HG02943 (cell line): ENCODE data around the gene PRRX2.
"Not testable (repeated sequence)": the region's sequence is repeated elsewhere in the genome, so short reads cannot be mapped to it uniquely, and the experiment has no call there.

Experiments
- ATAC-seq: cut with Tn5 transposase; IDR thresholded peaks from one replicate; pipeline ENCODE4 v1.9.1; 2021; ENCODE audit warnings: mild to moderate bottlenecking, low read depth, moderate library complexity; ENCODE audit not compliant: unreplicated experiment

PRRX2 gene

GRCh38 chr9:129635099-129636065 lies 30.1 kb upstream of the PRRX2 start:
- ATAC-seq = no peak

GRCh38 chr9:129636343-129636742 lies 29.1 kb upstream of the PRRX2 start:
- ATAC-seq = not testable (repeated sequence)

- no peak for ATAC-seq
Observed at GRCh38 chr9:129637102-129637501, 28.3 kb upstream of the PRRX2 start.

- ATAC-seq = no peak
Observed at GRCh38 chr9:129637673-129638439, 27.6 kb upstream of the PRRX2 start.

- ATAC-seq = no peak
Observed at GRCh38 chr9:129639034-129639630, 26.3 kb upstream of the PRRX2 start.

- ATAC-seq = no peak
Observed at GRCh38 chr9:129639756-129640085, 25.7 kb upstream of the PRRX2 start.

- ATAC-seq = no peak
Observed at GRCh38 chr9:129640086-129640870, 25.2 kb upstream of the PRRX2 start.

GRCh38 chr9:129640871-129641749 lies 24.3 kb upstream of the PRRX2 start:
- ATAC-seq = peak; percentile 5

- peak; percentile 85 for ATAC-seq
Observed at GRCh38 chr9:129641750-129642585, 23.5 kb upstream of the PRRX2 start, which contains the start of gene ASB6. Gene ASB6 (minus strand): TSS chr9:129642151. CDS start chr9:129641999, 152 bp downstream.

- ATAC-seq = no peak
Observed at GRCh38 chr9:129643706-129644105, 21.7 kb upstream of the PRRX2 start.

GRCh38 chr9:129644365-129644764 lies 21.1 kb upstream of the PRRX2 start:
- ATAC-seq = no peak

GRCh38 chr9:129644902-129645301 lies 20.5 kb upstream of the PRRX2 start:
- ATAC-seq = no peak

GRCh38 chr9:129646252-129646651 lies 19.2 kb upstream of the PRRX2 start:
- no peak for ATAC-seq

GRCh38 chr9:129646654-129647053 lies 18.8 kb upstream of the PRRX2 start:
- no peak for ATAC-seq

GRCh38 chr9:129647635-129648034 lies 17.8 kb upstream of the PRRX2 start:
- no peak for ATAC-seq

GRCh38 chr9:129648092-129648763 lies 17.2 kb upstream of the PRRX2 start:
- no peak for ATAC-seq

GRCh38 chr9:129648764-129649115 lies 16.7 kb upstream of the PRRX2 start:
- no peak for ATAC-seq
